ENCODE measurements around the gene RPS15A. TPM values are rescaled to one million over a fixed set of nuclear protein-coding genes. Genes with fewer than 3 reads are reported as not detected.

Gene RPS15A
- polyA plus RNA-seq (ENCODE audit: insufficient read length in 4 of 4): 1,000 to 10,000 TPM; 1,885 to 2,862 (median 2,206) TPM

GRCh38 chr16:18789850-18790706, at the start of gene RPS15A:
TSS of gene RPS15A (minus strand) at chr16:18790334. CDS start at chr16:18789113, 1,221 bp downstream.
- peak; percentile 92 to 97 (median 92) for DNase-seq (ENCODE audit: low read depth in 4 of 4, low spot score in 2 of 4)

GRCh38 chr16:18839555-18839954, 49.4 kb upstream of the RPS15A start:
- DNase-seq (ENCODE audit: low read depth in 4 of 4, low spot score in 2 of 4): no peak

GRCh38 chr16:18836702-18837101, 46.6 kb upstream of the RPS15A start:
- no peak for DNase-seq (ENCODE audit: low read depth in 4 of 4, low spot score in 2 of 4)

GRCh38 chr16:18834864-18835263, 44.7 kb upstream of the RPS15A start:
- no peak for DNase-seq (ENCODE audit: low read depth in 4 of 4, low spot score in 2 of 4)

GRCh38 chr16:18833707-18834505, 43.8 kb upstream of the RPS15A start:
- DNase-seq (ENCODE audit: low read depth in 4 of 4, low spot score in 2 of 4): no peak

- DNase-seq (ENCODE audit: low read depth in 4 of 4, low spot score in 2 of 4): no peak
These were observed 42.5 kb upstream of the RPS15A start for GRCh38 chr16:18832613-18833012.

GRCh38 chr16:18832006-18832405, 41.9 kb upstream of the RPS15A start:
- DNase-seq (ENCODE audit: low read depth in 4 of 4, low spot score in 2 of 4): no peak

GRCh38 chr16:18829251-18829650, 39.1 kb upstream of the RPS15A start:
- DNase-seq (ENCODE audit: low read depth in 4 of 4, low spot score in 2 of 4): no peak

GRCh38 chr16:18827890-18828289, 37.8 kb upstream of the RPS15A start:
- no peak for DNase-seq (ENCODE audit: low read depth in 4 of 4, low spot score in 2 of 4)

GRCh38 chr16:18816286-18816685, 26.2 kb upstream of the RPS15A start:
- no peak for DNase-seq (ENCODE audit: low read depth in 4 of 4, low spot score in 2 of 4)

GRCh38 chr16:18811925-18812324, 21.8 kb upstream of the RPS15A start:
- no peak for DNase-seq (ENCODE audit: low read depth in 4 of 4, low spot score in 2 of 4)

GRCh38 chr16:18809165-18809564, 19.0 kb upstream of the RPS15A start:
- no peak for DNase-seq (ENCODE audit: low read depth in 4 of 4, low spot score in 2 of 4)

GRCh38 chr16:18805257-18805773, 15.2 kb upstream of the RPS15A start:
- no peak for DNase-seq (ENCODE audit: low read depth in 4 of 4, low spot score in 2 of 4)

- DNase-seq (ENCODE audit: low read depth in 4 of 4, low spot score in 2 of 4): no peak
These were observed 14.4 kb upstream of the RPS15A start for GRCh38 chr16:18804540-18804939.

GRCh38 chr16:18803569-18804462, 13.7 kb upstream of the RPS15A start:
- DNase-seq (ENCODE audit: low read depth in 4 of 4, low spot score in 2 of 4): no peak

GRCh38 chr16:18802767-18803343, 12.7 kb upstream of the RPS15A start:
- no peak for DNase-seq (ENCODE audit: low read depth in 4 of 4, low spot score in 2 of 4)

- DNase-seq (ENCODE audit: low read depth in 4 of 4, low spot score in 2 of 4): peak; percentile 86 to 98 (median 96)
These were observed 11.2 kb upstream of the RPS15A start, which contains the start of gene ARL6IP1 for GRCh38 chr16:18801145-18801972. TSS of gene ARL6IP1 (minus strand) at chr16:18801549. CDS start at chr16:18801466, 83 bp downstream.

GRCh38 chr16:18800775-18801144, 10.6 kb upstream of the RPS15A start:
- no peak for DNase-seq (ENCODE audit: low read depth in 4 of 4, low spot score in 2 of 4)

- peak in 1 of 4 donors; percentile 11 for DNase-seq (ENCODE audit: low read depth in 4 of 4, low spot score in 2 of 4)
These were observed 10.2 kb upstream of the RPS15A start for GRCh38 chr16:18800293-18800692.
